ENCODE data around the gene KSR2.
"Not testable (repeated sequence)": the region's sequence is repeated elsewhere in the genome, so short reads cannot be mapped to it uniquely, and the experiment has no call there.

Gene KSR2

GRCh38 chr12:117803001-117803400 is 165.8 kb downstream of the KSR2 start:
- TF ChIP-seq CTCF (IDR thresholded peaks at IDR 0.05; ENCODE audit: insufficient read depth, low read depth, low read length, missing control alignments) = no peak
- no peak for DNase-seq (ENCODE audit: low read depth)
- no peak overlapping the region for H3K4me3 ChIP-seq (ENCODE audit: low read depth, low read length)

GRCh38 chr12:117800711-117801110 is 168.1 kb downstream of the KSR2 start:
- not testable (repeated sequence) for H3K4me3 ChIP-seq (ENCODE audit: low read depth, low read length); DNase-seq (ENCODE audit: low read depth)

- no peak for TF ChIP-seq CTCF (IDR thresholded peaks at IDR 0.05; ENCODE audit: insufficient read depth, low read depth, low read length, missing control alignments)
- H3K4me3 ChIP-seq (ENCODE audit: low read depth, low read length) = no peak overlapping the region
- DNase-seq (ENCODE audit: low read depth) = no peak
These were observed 171.6 kb downstream of the KSR2 start for GRCh38 chr12:117797202-117797601.

- no peak for TF ChIP-seq CTCF (IDR thresholded peaks at IDR 0.05; ENCODE audit: insufficient read depth, low read depth, low read length, missing control alignments)
- no peak for DNase-seq (ENCODE audit: low read depth)
These were observed 175.8 kb downstream of the KSR2 start for GRCh38 chr12:117792877-117793424.

GRCh38 chr12:117792471-117792870 is 176.3 kb downstream of the KSR2 start:
- H3K4me3 ChIP-seq (ENCODE audit: low read depth, low read length) = no peak overlapping the region
- no peak for TF ChIP-seq CTCF (IDR thresholded peaks at IDR 0.05; ENCODE audit: insufficient read depth, low read depth, low read length, missing control alignments)
- DNase-seq (ENCODE audit: low read depth) = no peak

More at GRCh38 chr12:117792877-117793424, 175.8 kb downstream of the KSR2 start:
- H3K4me3 ChIP-seq (ENCODE audit: low read depth, low read length) = no peak overlapping the region

GRCh38 chr12:117790948-117791347 is 177.8 kb downstream of the KSR2 start:
- DNase-seq (ENCODE audit: low read depth) = no peak
- H3K4me3 ChIP-seq (ENCODE audit: low read depth, low read length) = no peak overlapping the region
- no peak for TF ChIP-seq CTCF (IDR thresholded peaks at IDR 0.05; ENCODE audit: insufficient read depth, low read depth, low read length, missing control alignments)

GRCh38 chr12:117790198-117790597 is 178.6 kb downstream of the KSR2 start:
- no peak for DNase-seq (ENCODE audit: low read depth)
- TF ChIP-seq CTCF (IDR thresholded peaks at IDR 0.05; ENCODE audit: insufficient read depth, low read depth, low read length, missing control alignments) = no peak
- no peak overlapping the region for H3K4me3 ChIP-seq (ENCODE audit: low read depth, low read length)
